Glutamatergic neuron (in vitro differentiated cells): Measurements from ENCODE around the gene BRSK2. TPM values are rescaled to one million over a fixed set of nuclear protein-coding genes. Genes with fewer than 3 reads are reported as not detected.

Experiments used
- DNase-seq: peaks from one replicate; pipeline ENCODE4 v3.0.0; 2022
- H3K27ac Mint-ChIP-seq: one replicate; pipeline ENCODE4 v1.8.0; 2020; ENCODE audit warnings: mild to moderate bottlenecking, mixed read lengths, inconsistent platforms; ENCODE audit not compliant: unreplicated experiment
- H3K27me3 Mint-ChIP-seq: one replicate; pipeline ENCODE4 v1.8.0; 2020; ENCODE audit warnings: mild to moderate bottlenecking, moderate library complexity, mixed read lengths, inconsistent platforms; ENCODE audit not compliant: unreplicated experiment
- H3K36me3 Mint-ChIP-seq: one replicate; pipeline ENCODE4 v1.8.0; 2020; ENCODE audit warnings: mild to moderate bottlenecking, mixed read lengths, inconsistent platforms; ENCODE audit not compliant: unreplicated experiment
- H3K4me1 Mint-ChIP-seq: one replicate; pipeline ENCODE4 v1.8.0; 2020; ENCODE audit warnings: mild to moderate bottlenecking, low read depth, mixed read lengths, inconsistent platforms; ENCODE audit not compliant: unreplicated experiment
- H3K4me3 Mint-ChIP-seq: one replicate; pipeline ENCODE4 v1.8.0; 2020; ENCODE audit warnings: mild to moderate bottlenecking, mixed read lengths, inconsistent platforms; ENCODE audit not compliant: unreplicated experiment
- H3K9me3 Mint-ChIP-seq: one replicate; pipeline ENCODE4 v1.8.0; 2020; ENCODE audit warnings: mild to moderate bottlenecking, moderate library complexity, mixed read lengths, inconsistent platforms; ENCODE audit not compliant: unreplicated experiment
- total RNA-seq: library from RNA; stranded (reverse); fragmentation: NEBNext Ultra II Directional; extraction: Animal tissue kit (Norgen Biotek cat#: 25700); gene quantifications from one replicate; pipeline ENCODE4 v1.2.1, GENCODE V29; 2021; ENCODE audit not compliant: unreplicated experiment
- TF ChIP-seq, protein P1 (sequence below): fragments of 200-600 bp; sonication (generic); IDR thresholded peaks from one replicate; pipeline ENCODE4 v1.5.0; 2021; ENCODE audit not compliant: partially characterized antibody, unreplicated experiment

BRSK2 gene
- total RNA-seq, 1 donor from 2014 or later = 207 TPM

- TF ChIP-seq, protein P1, sequence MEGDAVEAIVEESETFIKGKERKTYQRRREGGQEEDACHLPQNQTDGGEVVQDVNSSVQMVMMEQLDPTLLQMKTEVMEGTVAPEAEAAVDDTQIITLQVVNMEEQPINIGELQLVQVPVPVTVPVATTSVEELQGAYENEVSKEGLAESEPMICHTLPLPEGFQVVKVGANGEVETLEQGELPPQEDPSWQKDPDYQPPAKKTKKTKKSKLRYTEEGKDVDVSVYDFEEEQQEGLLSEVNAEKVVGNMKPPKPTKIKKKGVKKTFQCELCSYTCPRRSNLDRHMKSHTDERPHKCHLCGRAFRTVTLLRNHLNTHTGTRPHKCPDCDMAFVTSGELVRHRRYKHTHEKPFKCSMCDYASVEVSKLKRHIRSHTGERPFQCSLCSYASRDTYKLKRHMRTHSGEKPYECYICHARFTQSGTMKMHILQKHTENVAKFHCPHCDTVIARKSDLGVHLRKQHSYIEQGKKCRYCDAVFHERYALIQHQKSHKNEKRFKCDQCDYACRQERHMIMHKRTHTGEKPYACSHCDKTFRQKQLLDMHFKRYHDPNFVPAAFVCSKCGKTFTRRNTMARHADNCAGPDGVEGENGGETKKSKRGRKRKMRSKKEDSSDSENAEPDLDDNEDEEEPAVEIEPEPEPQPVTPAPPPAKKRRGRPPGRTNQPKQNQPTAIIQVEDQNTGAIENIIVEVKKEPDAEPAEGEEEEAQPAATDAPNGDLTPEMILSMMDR = no peak
- Mint-ChIP-seq H3K4me1 (peaks cover 15% of the 10 kb centered on the region), H3K36me3 (no peaks in the 10 kb centered on the region), H3K9me3 (peaks cover 13% of the 10 kb centered on the region), H3K4me3 (no peak overlapping the region), H3K27ac (peak overlapping the region; percentile 73), H3K27me3 (peaks cover 20% of the 10 kb centered on the region)
- DNase-seq = peak; percentile 52
Observed at GRCh38 chr11:1402355-1403077, 12.8 kb downstream of the BRSK2 start.

GRCh38 chr11:1403078-1403620 lies 13.4 kb downstream of the BRSK2 start:
- Mint-ChIP-seq H3K27me3 (peaks cover 22% of the 10 kb centered on the region), H3K36me3 (no peaks in the 10 kb centered on the region), H3K27ac (no peak overlapping the region), H3K9me3 (peaks cover 13% of the 10 kb centered on the region), H3K4me1 (peaks cover 16% of the 10 kb centered on the region), H3K4me3 (no peak overlapping the region)
- TF ChIP-seq, protein P1 = no peak
- no peak for DNase-seq

GRCh38 chr11:1403721-1404460 lies 14.2 kb downstream of the BRSK2 start:
- TF ChIP-seq, protein P1 = no peak

GRCh38 chr11:1404461-1405185 lies 14.9 kb downstream of the BRSK2 start:
- Mint-ChIP-seq H3K27me3 (peaks cover 26% of the 10 kb centered on the region), H3K27ac (peak overlapping the region; percentile 28), H3K9me3 (peaks cover 21% of the 10 kb centered on the region)

More at GRCh38 chr11:1403721-1404460, 14.2 kb downstream of the BRSK2 start:
- Mint-ChIP-seq H3K9me3 (peaks cover 16% of the 10 kb centered on the region), H3K27ac (peak overlapping the region; percentile 28), H3K36me3 (no peaks in the 10 kb centered on the region), H3K4me3 (no peak overlapping the region), H3K27me3 (peaks cover 25% of the 10 kb centered on the region), H3K4me1 (peaks cover 23% of the 10 kb centered on the region)
- DNase-seq = peak; percentile 32

More at GRCh38 chr11:1404461-1405185, 14.9 kb downstream of the BRSK2 start:
- peaks cover 30% of the 10 kb centered on the region for H3K4me1 Mint-ChIP-seq
- no peak overlapping the region for H3K4me3 Mint-ChIP-seq
- TF ChIP-seq, protein P1 = no peak
- H3K36me3 Mint-ChIP-seq = no peaks in the 10 kb centered on the region
- peak; percentile 54 for DNase-seq
